Activated CD4-positive, alpha-beta T cell treated with anti-CD3 and anti-CD28 coated beads, Interleukin-2, amount 50 U/mL, for 1 hour (primary cell): Measurements from ENCODE around the gene PPFIBP2.

Experiments
- DNase-seq: peaks from one replicate; pipeline ENCODE4 v3.0.0-alpha.2; 2020

The PPFIBP2 gene

GRCh38 chr11:7558046-7558445, 44.2 kb downstream of the PPFIBP2 start:
- DNase-seq = no peak

- no peak for DNase-seq
Observed at GRCh38 chr11:7559398-7560283, 45.8 kb downstream of the PPFIBP2 start.

- no peak for DNase-seq
Observed at GRCh38 chr11:7561562-7561961, 47.8 kb downstream of the PPFIBP2 start.

GRCh38 chr11:7563281-7563680, 49.5 kb downstream of the PPFIBP2 start:
- no peak for DNase-seq

- DNase-seq = no peak
Observed at GRCh38 chr11:7564803-7565202, 51.0 kb downstream of the PPFIBP2 start.

- DNase-seq = no peak
Observed at GRCh38 chr11:7567311-7567710, 53.5 kb downstream of the PPFIBP2 start.

GRCh38 chr11:7569044-7569443, 55.2 kb downstream of the PPFIBP2 start:
- DNase-seq = no peak

- no peak for DNase-seq
Observed at GRCh38 chr11:7570241-7570640, 56.4 kb downstream of the PPFIBP2 start.

- DNase-seq = no peak
Observed at GRCh38 chr11:7570938-7571521, 57.2 kb downstream of the PPFIBP2 start.

- no peak for DNase-seq
Observed at GRCh38 chr11:7571640-7572000, 57.8 kb downstream of the PPFIBP2 start.

- DNase-seq = no peak
Observed at GRCh38 chr11:7572001-7572712, 58.4 kb downstream of the PPFIBP2 start.

GRCh38 chr11:7573193-7573557, 59.4 kb downstream of the PPFIBP2 start:
- no peak for DNase-seq

GRCh38 chr11:7573558-7574296, 59.9 kb downstream of the PPFIBP2 start:
- no peak for DNase-seq

- DNase-seq = no peak
Observed at GRCh38 chr11:7574491-7575130, 60.8 kb downstream of the PPFIBP2 start.

- peak; percentile 11 for DNase-seq
Observed at GRCh38 chr11:7575841-7576725, 62.3 kb downstream of the PPFIBP2 start.

GRCh38 chr11:7576726-7577290, 63.0 kb downstream of the PPFIBP2 start:
- no peak for DNase-seq

- no peak for DNase-seq
Observed at GRCh38 chr11:7577291-7578190, 63.7 kb downstream of the PPFIBP2 start.

GRCh38 chr11:7578276-7578955, 64.6 kb downstream of the PPFIBP2 start:
- no peak for DNase-seq

- DNase-seq = no peak
Observed at GRCh38 chr11:7579361-7579791, 65.6 kb downstream of the PPFIBP2 start.
